PC-3 (cell line): Measurements from ENCODE around the gene CPEB1. TPM values are rescaled to one million over a fixed set of nuclear protein-coding genes. Genes with fewer than 3 reads are reported as not detected.
A peak's percentile ranks its signal among the peaks of the same experiment; 100 is the strongest.

Experiments used
- ATAC-seq: fragments of 200-7000 bp; cut with Tn5 transposase; 2 replicates; pipeline ENCODE4 v1.9.1; 2020; ENCODE audit warnings: mild to moderate bottlenecking, moderate library complexity
- BruUV-seq: library from RNA; stranded (reverse); fragments of 400-500 nt; replicated peaks from 2 replicates; lab custom pipeline; 2021; lab: Mats Ljungman, UMichigan
- CTCF ChIA-PET: fragments of 300-600 bp; sonication (Branson Sonifier 250); formaldehyde crosslinking; loops from one replicate; lab custom pipeline; 2022; ENCODE audit warnings: antibody characterized with exemption; lab: Charles Lee
- POLR2A ChIA-PET: fragments of 300-600 bp; sonication (Branson Sonifier 250); formaldehyde crosslinking; loops from one replicate; lab custom pipeline; 2022; ENCODE audit warnings: antibody characterized with exemption; ENCODE audit not compliant: unreplicated experiment; lab: Charles Lee
- DNase-seq: peaks from one replicate; pipeline ENCODE4 v3.0.0-alpha.2; 2015
- H2AFZ ChIP-seq: fragments of 300-600 bp; sonication (generic); 2 replicates; pipeline ENCODE4 v1.6.0; 2016; ENCODE audit warnings: antibody characterized with exemption, low read length
- H3F3A ChIP-seq: fragments of 300-600 bp; sonication (generic); one replicate; pipeline ENCODE4 v1.6.0; 2017; ENCODE audit warnings: antibody characterized with exemption, low read length, control low read depth, mild to moderate bottlenecking; ENCODE audit not compliant: unreplicated experiment
- H3K27ac ChIP-seq: fragments of 300-600 bp; sonication (generic); 2 replicates; pipeline ENCODE4 v1.5.1; 2016; ENCODE audit warnings: mild to moderate bottlenecking, low read length
- H3K27me3 ChIP-seq: fragments of 300-600 bp; sonication (generic); 2 replicates; pipeline ENCODE4 v1.6.1; 2016; ENCODE audit warnings: low read length, mixed read lengths
- H3K36me3 ChIP-seq: fragments of 300-600 bp; sonication (generic); 2 replicates; pipeline ENCODE4 v1.6.1; 2016; ENCODE audit warnings: low read depth, mixed run types, low read length, mixed read lengths
- H3K4me1 ChIP-seq: fragments of 300-600 bp; sonication (generic); 2 replicates; pipeline ENCODE4 v1.5.1; 2016; ENCODE audit warnings: low read length; ENCODE audit not compliant: insufficient read depth
- H3K4me2 ChIP-seq: fragments of 300-600 bp; sonication (generic); 2 replicates; pipeline ENCODE4 v1.6.0; 2016; ENCODE audit warnings: low read length
- H3K4me3 ChIP-seq: fragments of 300-600 bp; sonication (generic); 2 replicates; pipeline ENCODE4 v1.5.1; 2016; ENCODE audit warnings: mild to moderate bottlenecking, low read length, mixed read lengths
- H3K79me2 ChIP-seq: fragments of 300-600 bp; sonication (generic); 2 replicates; pipeline ENCODE4 v1.6.1; 2017; ENCODE audit warnings: low read length, mixed read lengths
- H3K9ac ChIP-seq: fragments of 300-600 bp; sonication (generic); 2 replicates; pipeline ENCODE4 v1.6.0; 2016; ENCODE audit warnings: mild to moderate bottlenecking, low read length
- H3K9me2 ChIP-seq: fragments of 300-600 bp; sonication (generic); replicated peaks from 2 replicates; pipeline ENCODE4 v1.6.1; 2016; ENCODE audit warnings: mixed run types, low read length, mixed read lengths
- H3K9me3 ChIP-seq: fragments of 300-600 bp; sonication (generic); 2 replicates; pipeline ENCODE4 v1.6.1; 2016; ENCODE audit warnings: low read length, mixed read lengths
- H4K20me1 ChIP-seq: fragments of 300-600 bp; sonication (generic); 2 replicates; pipeline ENCODE4 v1.6.1; 2016; ENCODE audit warnings: low read length, mixed read lengths
- CTCF ChIP-seq: fragments of 300-600 bp; sonication (generic); conservative IDR thresholded peaks from 2 replicates; pipeline ENCODE4 v1.5.1; 2017; ENCODE audit warnings: antibody characterized with exemption, low read depth, mild to moderate bottlenecking, low read length
- EZH2 ChIP-seq: fragments of 300-600 bp; sonication (generic); IDR thresholded peaks from one replicate; pipeline ENCODE4 v1.6.1; 2017; ENCODE audit warnings: antibody characterized with exemption, mild to moderate bottlenecking, low read length; ENCODE audit not compliant: unreplicated experiment
- EZH2phosphoT487 ChIP-seq: fragments of 300-600 bp; sonication (generic); IDR thresholded peaks from 2 replicates; pipeline ENCODE4 v1.6.1; 2018; ENCODE audit warnings: mild to moderate bottlenecking, antibody characterized with exemption, low read length, borderline replicate concordance
- intact Hi-C: fragments of 100-400 bp; cut with micrococcal nuclease; formaldehyde crosslinking; loops from 2 replicates; pipeline ENCODE4 v1.9.0; 2023
- total RNA-seq: library from RNA; depleted of rRNA; stranded (reverse); fragments of >200 nt; gene quantifications from 2 replicates; pipeline ENCODE4 v1.2.3, GENCODE V29; 2014

CPEB1 gene
- total RNA-seq, 1 experiment from 2014 or later, result 3.3 TPM

- peak overlapping the region; percentile 100 for H3K9ac ChIP-seq
- H3K4me2 ChIP-seq, result peak overlapping the region; percentile 87
- TF ChIP-seq CTCF (no peak), EZH2phosphoT487 (no peak), EZH2 (no peak)
- H3F3A ChIP-seq, result peaks cover 17% of the 10 kb centered on the region
- intact Hi-C loops, result no loop called here
- no peaks in the 10 kb centered on the region for H3K9me2 ChIP-seq
- no peaks in the 10 kb centered on the region for H3K9me3 ChIP-seq
- ChIA-PET POLR2A (no interaction called here), CTCF (no interaction called here)
- peaks cover 14% of the 10 kb centered on the region for H3K4me1 ChIP-seq
- BruUV-seq, result no TSS peak
- peak overlapping the region; percentile 100 for H3K4me3 ChIP-seq
- H3K36me3 ChIP-seq, result peaks cover 46% of the 10 kb centered on the region
- peaks cover 40% of the 10 kb centered on the region for H4K20me1 ChIP-seq
- H3K27me3 ChIP-seq, result no peaks in the 10 kb centered on the region
- H3K79me2 ChIP-seq, result peaks cover 50% of the 10 kb centered on the region
- DNase-seq (no peak), ATAC-seq (no peak)
- no peak overlapping the region for H2AFZ ChIP-seq
- no peak overlapping the region for H3K27ac ChIP-seq
These were observed 108.0 kb downstream of the CPEB1 start for GRCh38 chr15:82538961-82539690.

- no peaks in the 10 kb centered on the region for H3K9me3 ChIP-seq
- H3K27ac ChIP-seq, result no peak overlapping the region
- peaks cover 49% of the 10 kb centered on the region for H3K36me3 ChIP-seq
- POLR2A ChIA-PET, result no interaction called here
- BruUV-seq, result no TSS peak
- no peaks in the 10 kb centered on the region for H3K9me2 ChIP-seq
- CTCF ChIA-PET, result no interaction called here
- peaks cover 19% of the 10 kb centered on the region for H3F3A ChIP-seq
- peak overlapping the region; percentile 100 for H3K4me3 ChIP-seq
- H4K20me1 ChIP-seq, result peaks cover 40% of the 10 kb centered on the region
- TF ChIP-seq CTCF, result no peak
- ATAC-seq (no peak), DNase-seq (no peak)
- peaks cover 14% of the 10 kb centered on the region for H3K4me1 ChIP-seq
- H3K79me2 ChIP-seq, result peaks cover 50% of the 10 kb centered on the region
- peak overlapping the region; percentile 87; the same call in 1 of the 2 replicates for H3K4me2 ChIP-seq
- intact Hi-C loops, result no loop called here
- no peak overlapping the region for H2AFZ ChIP-seq
- H3K9ac ChIP-seq, result no peak overlapping the region
- no peaks in the 10 kb centered on the region for H3K27me3 ChIP-seq
These were observed 109.7 kb downstream of the CPEB1 start for GRCh38 chr15:82537351-82537908.
